Thyroid gland (tissue), 4 donors: Measurements from ENCODE around the gene GALNTL6. TPM values are rescaled to one million over a fixed set of nuclear protein-coding genes. Genes with fewer than 3 reads are reported as not detected.

Experiments used
- DNase-seq, 2 donors: peaks; one replicate each; pipeline ENCODE4 v3.0.0-alpha.2; 2019
- H3K27ac ChIP-seq, 3 donors: fragments of 200-600 bp; sonication (generic); 1 replicate in 2 of 3; 2 replicates in 1 of 3; pipeline ENCODE4 v1.5.1; 2016 to 2019; ENCODE audit warnings: mild to moderate bottlenecking in 1 of 3, moderate library complexity in 1 of 3
- H3K27me3 ChIP-seq: fragments of 200-600 bp; sonication (generic); one replicate; pipeline ENCODE4 v1.5.1; 2019
- H3K36me3 ChIP-seq, 2 donors: fragments of 200-600 bp; sonication (generic); one replicate each; pipeline ENCODE4 v1.5.1; 2016 to 2019
- H3K4me1 ChIP-seq, 2 donors: fragments of 200-600 bp; sonication (generic); one replicate each; pipeline ENCODE4 v1.5.1; 2017 to 2019
- H3K4me3 ChIP-seq, 3 donors: fragments of 200-600 bp; sonication (generic); replicated peaks in 1 of 3; 1 replicate in 2 of 3; 2 replicates in 1 of 3; pipeline ENCODE4 v1.5.1; 2016; ENCODE audit warnings: mild to moderate bottlenecking in 1 of 3
- H3K9me3 ChIP-seq: fragments of 200-600 bp; sonication (generic); one replicate; pipeline ENCODE4 v1.5.1; 2017
- POLR2A ChIP-seq, 2 donors: fragments of 450-650 bp; IDR thresholded peaks; one replicate each; pipeline ENCODE4 v1.6.1; 2017; ENCODE audit warnings: antibody characterized with exemption in 2 of 2, mild to moderate bottlenecking in 2 of 2, moderate library complexity in 1 of 2
- WGBS, 2 donors: methylation state at CpG; one replicate each; pipeline ENCODE4 v1.1.5; 2017; 5-methylcytosine and 5-hydroxymethylcytosine counted together
- intact Hi-C: fragments of 100-400 bp; cut with DNase I; formaldehyde crosslinking; loops from one replicate; pipeline ENCODE4 v1.15.1; 2023
- total RNA-seq, 4 donors: library from RNA; depleted of rRNA; stranded (reverse); fragments of >200 nt; gene quantifications; one replicate each; pipeline ENCODE4 v1.2.3, GENCODE V29; 2016
- TF ChIP-seq, protein P1 (sequence below), 6 experiments: fragments of 200-600 bp in 3 of 6; fragments of 450-650 bp in 3 of 6; sonication (generic) in 3 of 6; IDR thresholded peaks; one replicate each; pipeline ENCODE4 v1.5.1; 2016 to 2019; ENCODE audit warnings: antibody characterized with exemption in 6 of 6, mild to moderate bottlenecking in 2 of 6, inconsistent platforms in 1 of 6, moderate library complexity in 1 of 6

GALNTL6 gene
- total RNA-seq, 4 donors from 2014 or later: not detected

DNA sequence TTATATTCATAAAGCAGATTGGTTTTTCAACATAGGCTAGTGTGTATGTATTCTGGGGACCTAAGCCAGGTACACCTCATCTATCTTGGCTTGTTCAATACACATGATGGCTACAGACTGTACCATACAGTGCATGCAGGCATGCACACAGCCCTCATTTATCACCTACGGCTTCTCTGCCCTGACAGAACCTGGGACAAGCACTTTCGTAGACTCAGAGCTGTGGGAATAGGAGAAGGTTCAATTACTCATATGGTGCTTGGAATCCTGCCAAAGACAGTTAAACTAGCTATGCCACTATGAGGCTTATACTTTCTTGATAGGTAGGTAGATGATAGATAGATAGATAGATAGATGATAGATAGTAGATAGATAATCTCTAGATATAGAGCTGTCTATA lies 457.2 kb downstream of the GALNTL6 start:
- H3K9me3 ChIP-seq: no peaks in the 10 kb centered on the region
- H3K36me3 ChIP-seq: no peaks in the 10 kb centered on the region
- no peak overlapping the region for H3K27ac ChIP-seq
- TF ChIP-seq, protein P1, sequence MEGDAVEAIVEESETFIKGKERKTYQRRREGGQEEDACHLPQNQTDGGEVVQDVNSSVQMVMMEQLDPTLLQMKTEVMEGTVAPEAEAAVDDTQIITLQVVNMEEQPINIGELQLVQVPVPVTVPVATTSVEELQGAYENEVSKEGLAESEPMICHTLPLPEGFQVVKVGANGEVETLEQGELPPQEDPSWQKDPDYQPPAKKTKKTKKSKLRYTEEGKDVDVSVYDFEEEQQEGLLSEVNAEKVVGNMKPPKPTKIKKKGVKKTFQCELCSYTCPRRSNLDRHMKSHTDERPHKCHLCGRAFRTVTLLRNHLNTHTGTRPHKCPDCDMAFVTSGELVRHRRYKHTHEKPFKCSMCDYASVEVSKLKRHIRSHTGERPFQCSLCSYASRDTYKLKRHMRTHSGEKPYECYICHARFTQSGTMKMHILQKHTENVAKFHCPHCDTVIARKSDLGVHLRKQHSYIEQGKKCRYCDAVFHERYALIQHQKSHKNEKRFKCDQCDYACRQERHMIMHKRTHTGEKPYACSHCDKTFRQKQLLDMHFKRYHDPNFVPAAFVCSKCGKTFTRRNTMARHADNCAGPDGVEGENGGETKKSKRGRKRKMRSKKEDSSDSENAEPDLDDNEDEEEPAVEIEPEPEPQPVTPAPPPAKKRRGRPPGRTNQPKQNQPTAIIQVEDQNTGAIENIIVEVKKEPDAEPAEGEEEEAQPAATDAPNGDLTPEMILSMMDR (IDR thresholded peaks at IDR 0.05): no peak
- no peaks in the 10 kb centered on the region for H3K4me1 ChIP-seq
- intact Hi-C loops: no loop called here
- no peaks in the 10 kb centered on the region for H3K27me3 ChIP-seq
- no peak for DNase-seq
- WGBS, 2 donors: 58 to 76% methylated on average over 2 of the region's 2 CpGs
- H3K4me3 ChIP-seq: no peak overlapping the region

DNA sequence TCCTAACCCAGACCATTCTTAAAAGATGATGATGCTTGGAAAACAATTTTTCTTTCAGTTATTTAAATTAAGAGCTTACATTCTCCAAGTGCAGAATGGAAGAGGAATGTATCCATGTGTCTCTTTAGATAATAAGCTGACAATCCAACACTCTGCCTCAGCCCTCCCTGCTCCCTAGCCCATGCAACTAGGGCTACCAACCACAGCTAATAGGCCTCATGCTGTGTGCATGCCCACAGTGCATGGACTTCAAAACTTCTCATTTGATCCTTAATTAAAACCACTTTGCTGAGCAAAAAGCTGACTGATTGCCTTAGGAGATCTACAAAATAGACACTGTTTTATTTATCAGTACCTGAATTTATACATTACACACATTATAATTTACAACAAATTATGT lies 473.9 kb downstream of the GALNTL6 start:
- no peaks in the 10 kb centered on the region for H3K9me3 ChIP-seq
- no peak for DNase-seq
- H3K36me3 ChIP-seq: no peaks in the 10 kb centered on the region
- no peak for TF ChIP-seq POLR2A (IDR thresholded peaks at IDR 0.05)
- TF ChIP-seq, protein P1 (IDR thresholded peaks at IDR 0.05): no peak
- intact Hi-C loops: no loop called here
- no peak overlapping the region for H3K27ac ChIP-seq
- H3K4me3 ChIP-seq: no peak overlapping the region
- H3K4me1 ChIP-seq: no peaks in the 10 kb centered on the region
- H3K27me3 ChIP-seq: no peaks in the 10 kb centered on the region

DNA sequence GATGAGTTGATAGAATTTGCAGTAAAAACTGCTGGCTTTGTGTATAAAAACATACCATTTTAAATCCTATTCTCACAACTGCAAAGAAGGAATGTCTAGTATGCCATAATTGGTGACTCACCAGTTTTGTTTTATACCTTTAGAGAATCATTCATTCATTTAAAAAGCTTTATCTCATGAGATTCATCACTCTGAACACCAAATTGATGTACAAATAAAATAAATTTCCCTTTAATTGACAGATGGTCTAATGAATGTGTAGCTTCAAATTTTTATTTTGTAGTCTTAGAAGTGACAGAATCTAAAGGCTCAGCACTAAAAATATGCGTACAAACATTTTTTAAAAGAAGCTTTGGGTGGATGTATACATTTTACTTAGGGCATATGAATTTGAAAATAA lies 492.5 kb downstream of the GALNTL6 start:
- Histone ChIP-seq H3K27ac (no peak overlapping the region), H3K27me3 (no peaks in the 10 kb centered on the region), H3K4me3 (no peak overlapping the region), H3K36me3 (no peaks in the 10 kb centered on the region), H3K9me3 (no peaks in the 10 kb centered on the region), H3K4me1 (no peaks in the 10 kb centered on the region)
- no peak for TF ChIP-seq POLR2A (IDR thresholded peaks at IDR 0.05)
- intact Hi-C loops: no loop called here
- no peak for DNase-seq
- 95% methylated on average over 1 of the region's 1 CpG for WGBS, 2 donors

DNA sequence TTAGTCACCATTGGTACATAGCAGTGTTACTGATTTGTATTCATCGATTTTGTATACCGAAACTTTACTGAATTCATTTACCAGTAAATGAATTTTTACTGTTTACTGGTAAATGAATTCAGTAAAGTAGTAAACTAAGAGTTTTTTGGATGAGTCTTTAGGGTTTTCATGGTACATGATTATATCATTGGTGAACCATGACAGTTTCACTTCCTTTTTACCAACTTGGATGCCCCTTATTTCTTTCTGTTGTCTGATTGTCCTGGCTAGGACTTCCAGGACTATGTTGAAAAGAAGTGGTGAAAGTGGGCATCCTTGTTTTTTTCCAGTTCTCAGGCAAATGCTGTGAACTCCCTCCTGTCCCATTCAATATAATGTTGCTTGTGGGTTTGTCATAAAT lies 494.9 kb downstream of the GALNTL6 start:
- Histone ChIP-seq H3K4me3 (no peak overlapping the region), H3K9me3 (no peaks in the 10 kb centered on the region), H3K27ac (no peak overlapping the region), H3K27me3 (no peaks in the 10 kb centered on the region), H3K4me1 (no peaks in the 10 kb centered on the region), H3K36me3 (no peaks in the 10 kb centered on the region)
- no peak for DNase-seq
- TF ChIP-seq, protein P1 (IDR thresholded peaks at IDR 0.05): no peak
- 94 to 100% methylated on average over 2 of the region's 2 CpGs for WGBS, 2 donors
- intact Hi-C loops: no loop called here

DNA sequence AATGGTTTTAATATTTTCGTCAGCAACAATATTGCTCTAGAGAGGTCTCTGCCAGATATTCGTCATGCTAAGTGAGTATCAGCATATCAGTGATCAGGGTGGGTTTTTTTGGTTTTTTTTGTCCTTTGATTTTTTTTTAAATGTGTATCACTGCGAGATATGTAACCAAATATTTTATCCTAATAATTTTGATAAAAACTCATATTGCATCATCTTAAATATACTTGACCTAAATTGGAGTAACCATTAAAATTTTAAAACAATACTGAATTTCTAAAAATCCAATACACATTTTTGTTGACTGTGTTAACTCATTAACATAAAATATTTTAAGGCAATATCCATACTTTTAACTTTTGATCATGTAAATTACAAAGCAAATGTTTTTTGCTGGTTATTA lies 498.5 kb downstream of the GALNTL6 start:
- intact Hi-C loops: no loop called here
- Histone ChIP-seq H3K36me3 (no peaks in the 10 kb centered on the region), H3K4me1 (no peaks in the 10 kb centered on the region), H3K9me3 (no peaks in the 10 kb centered on the region), H3K27me3 (no peaks in the 10 kb centered on the region), H3K4me3 (no peak overlapping the region), H3K27ac (no peak overlapping the region)
- no peak for TF ChIP-seq POLR2A (IDR thresholded peaks at IDR 0.05)
- TF ChIP-seq, protein P1 (IDR thresholded peaks at IDR 0.05): no peak
- DNase-seq: no peak
- WGBS, 2 donors: 92 to 96% methylated on average over 3 of the region's 3 CpGs

DNA sequence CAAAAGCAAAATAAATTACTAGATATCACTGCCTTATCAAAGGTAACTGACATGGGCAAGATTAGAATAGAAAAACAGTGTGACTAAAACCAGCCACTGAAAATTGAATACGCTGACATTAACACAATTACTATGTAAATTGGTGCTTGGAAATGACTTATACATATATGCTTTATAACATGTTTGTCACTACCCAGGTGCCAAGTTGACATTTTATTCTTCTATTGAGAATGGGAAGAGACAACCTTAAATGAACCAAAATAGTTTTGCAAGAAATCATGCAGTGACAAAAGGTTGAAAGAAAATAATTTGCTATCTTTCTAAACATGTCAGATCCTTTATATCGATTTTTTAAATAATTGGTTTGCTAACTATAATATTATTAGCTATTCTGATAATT lies 510.1 kb downstream of the GALNTL6 start:
- Histone ChIP-seq H3K9me3 (no peaks in the 10 kb centered on the region), H3K27me3 (no peaks in the 10 kb centered on the region), H3K27ac (no peak overlapping the region), H3K36me3 (no peaks in the 10 kb centered on the region), H3K4me3 (no peak overlapping the region), H3K4me1 (no peaks in the 10 kb centered on the region)
- intact Hi-C loops: no loop called here
- 80 to 84% methylated on average over 2 of the region's 2 CpGs for WGBS, 2 donors
- TF ChIP-seq POLR2A (IDR thresholded peaks at IDR 0.05): no peak
- TF ChIP-seq, protein P1 (IDR thresholded peaks at IDR 0.05): no peak
- DNase-seq: no peak
